Neural progenitor cell (in vitro differentiated cells): Measurements from ENCODE around the gene C20orf141.

Experiments used
- CTCF ChIP-seq: fragments of 200-600 bp; sonication (generic); IDR thresholded peaks from 2 replicates; pipeline ENCODE4 v1.5.1; 2017; ENCODE audit warnings: antibody characterized with exemption, mild to moderate bottlenecking
- EZH2 ChIP-seq: fragments of 200-600 bp; sonication (generic); IDR thresholded peaks from 2 replicates; pipeline ENCODE4 v1.6.1; 2017; ENCODE audit warnings: antibody characterized with exemption, mild to moderate bottlenecking, moderate library complexity

GRCh38 chr20:2794202-2794748 lies 20.5 kb upstream of the C20orf141 start:
- TF ChIP-seq CTCF = no peak
- TF ChIP-seq EZH2 = no peak
